GM12878 (cell line): ENCODE results near the gene LMTK3. TPM values are rescaled to one million over a fixed set of nuclear protein-coding genes. Genes with fewer than 3 reads are reported as not detected.

Source experiments
- ATAC-seq: fragments of 200-7000 bp; cut with Tn5 transposase; 3 replicates; pipeline ENCODE4 v1.9.1; 2020; ENCODE audit warnings: mild to moderate bottlenecking, moderate library complexity
- BruUV-seq: library from RNA; stranded (reverse); fragments of 400-500 nt; replicated peaks from 2 replicates; lab custom pipeline; 2021; lab: Mats Ljungman, UMichigan
- CTCF ChIA-PET: fragments of 300-600 bp; sonication (Branson Sonifier 250); formaldehyde crosslinking; extraction: SDS; loops from one replicate; lab custom pipeline; 2021; ENCODE audit warnings: inconsistent platforms; lab: Yijun Ruan, JAX
- POLR2A ChIA-PET: fragments of 350-600 bp; formaldehyde crosslinking; extraction: SDS; loops from one replicate; lab custom pipeline; 2021; ENCODE audit warnings: inconsistent platforms; lab: Charles Lee
- RAD21 ChIA-PET: fragments of 300-600 bp; sonication (Branson Sonifier 250); formaldehyde crosslinking; loops from one replicate; lab custom pipeline; 2023; ENCODE audit warnings: antibody characterized with exemption; ENCODE audit not compliant: unreplicated experiment; lab: Charles Lee
- SMC1A ChIA-PET: fragments of 300-600 bp; sonication (Branson Sonifier 250); formaldehyde crosslinking; loops from one replicate; lab custom pipeline; 2023; ENCODE audit not compliant: unreplicated experiment, uncharacterized antibody; lab: Charles Lee
- DNase-seq: peaks from one replicate; pipeline ENCODE4 v3.0.0-alpha.2; 2011; ENCODE audit warnings: low read depth, low spot score
- FAIRE-seq: peaks from 3 replicates; lab custom pipeline; 2011; peaks lifted over from hg19 to GRCh38; lab: Jason Lieb, UNC
- H2AFZ ChIP-seq: 2 replicates; pipeline ENCODE4 v1.6.0; 2011; ENCODE audit warnings: low read depth, low read length, control low read depth; ENCODE audit not compliant: control insufficient read depth
- H3K27ac ChIP-seq: 2 replicates; pipeline ENCODE4 v1.5.1; 2011; ENCODE audit warnings: control low read depth; ENCODE audit not compliant: control insufficient read depth, insufficient read depth
- H3K27me3 ChIP-seq, 2 experiments: replicated peaks in 1 of 2; 2 replicates each; pipeline versions ENCODE4 v1.6.0 to v1.6.1; 2011; ENCODE audit warnings: low read length in 1 of 2; ENCODE audit not compliant: control insufficient read depth in 2 of 2, insufficient read depth in 2 of 2
- H3K36me3 ChIP-seq, 2 experiments: 2 replicates each; pipeline ENCODE4 v1.5.1; 2011; ENCODE audit warnings: low read length in 1 of 2; ENCODE audit not compliant: control insufficient read depth in 2 of 2, insufficient read depth in 2 of 2
- H3K4me1 ChIP-seq: 2 replicates; pipeline ENCODE4 v1.6.1; 2011; ENCODE audit warnings: mild to moderate bottlenecking, low read length, moderate library complexity, mixed read lengths; ENCODE audit not compliant: control insufficient read depth, insufficient read depth
- H3K4me2 ChIP-seq: 2 replicates; pipeline ENCODE4 v1.6.0; 2011; ENCODE audit warnings: control low read depth; ENCODE audit not compliant: control insufficient read depth, insufficient read depth
- H3K4me3 ChIP-seq: fragments of 200-600 bp; sonication (generic); 2 replicates; pipeline ENCODE4 v1.5.1; 2016
- H3K79me2 ChIP-seq: 2 replicates; pipeline ENCODE4 v1.6.0; 2011; ENCODE audit warnings: low read length; ENCODE audit not compliant: control insufficient read depth, insufficient read depth
- H3K9ac ChIP-seq: 2 replicates; pipeline ENCODE4 v1.8.0; 2011; ENCODE audit warnings: low read length, control low read depth, mixed read lengths; ENCODE audit not compliant: control insufficient read depth, insufficient read depth
- H3K9me3 ChIP-seq: replicated peaks from 3 replicates; pipeline ENCODE4 v1.5.1; 2011; ENCODE audit warnings: mild to moderate bottlenecking, low read length; ENCODE audit not compliant: control insufficient read depth, insufficient read depth
- H4K20me1 ChIP-seq: 2 replicates; pipeline ENCODE4 v1.6.0; 2011; ENCODE audit not compliant: control insufficient read depth, insufficient read depth
- CHD1 ChIP-seq: IDR thresholded peaks from 2 replicates; pipeline ENCODE4 v1.6.1; 2012; ENCODE audit warnings: low read depth, low read length, improper control_type of control experiment
- CHD2 ChIP-seq: IDR thresholded peaks from 2 replicates; pipeline ENCODE4 v1.6.1; 2011; ENCODE audit warnings: low read depth, low read length, improper control_type of control experiment, borderline replicate concordance
- CREB1 ChIP-seq: IDR thresholded peaks from 2 replicates; pipeline ENCODE4 v1.6.1; 2012; ENCODE audit warnings: low read depth, mild to moderate bottlenecking, inconsistent platforms
- GATAD2B ChIP-seq: fragments of 450-650 bp; conservative IDR thresholded peaks from 2 replicates; pipeline ENCODE4 v1.6.1; 2017; ENCODE audit warnings: low read depth, mild to moderate bottlenecking, moderate library complexity
- HCFC1 ChIP-seq: fragments of 150-350 bp; IDR thresholded peaks from 2 replicates; pipeline ENCODE4 v1.6.1; 2014; ENCODE audit warnings: low read length
- IRF5 ChIP-seq: fragments of 450-650 bp; IDR thresholded peaks from 2 replicates; pipeline ENCODE4 v1.6.1; 2017; ENCODE audit warnings: borderline replicate concordance
- POLR2A ChIP-seq: IDR thresholded peaks from 2 replicates; pipeline ENCODE4 v1.6.1; 2011; ENCODE audit warnings: low read depth, mild to moderate bottlenecking, low read length
- SIX5 ChIP-seq: IDR thresholded peaks from 2 replicates; pipeline ENCODE4 v1.6.1; 2011; ENCODE audit warnings: mild to moderate bottlenecking, low read depth, low read length, moderate library complexity; ENCODE audit not compliant: severe bottlenecking
- ZBTB40 ChIP-seq: fragments of 450-650 bp; IDR thresholded peaks from 2 replicates; pipeline ENCODE4 v1.6.1; 2016; ENCODE audit warnings: mild to moderate bottlenecking, moderate library complexity, borderline replicate concordance
- ZNF622 ChIP-seq: fragments of 450-650 bp; IDR thresholded peaks from 2 replicates; pipeline ENCODE4 v1.6.1; 2017; ENCODE audit warnings: mild to moderate bottlenecking, inconsistent platforms
- WGBS: methylation state at CpG from one replicate; pipeline ENCODE4 v1.1.6; 2016; ENCODE audit warnings: low lambda C conversion rate; ENCODE audit not compliant: insufficient replicate concordance, insufficient coverage; ENCODE audit errors: missing lambda C conversion rate; 5-methylcytosine and 5-hydroxymethylcytosine counted together
- in situ Hi-C: fragments of 300-500 bp; cut with MboI; formaldehyde crosslinking; loops from 9 replicates; pipeline ENCODE4 v1.14.3; 2018; ENCODE audit warnings: mixed read lengths
- intact Hi-C: fragments of 100-400 bp; cut with micrococcal nuclease; formaldehyde crosslinking; loops from one replicate; pipeline ENCODE4 v1.14.2; 2022; ENCODE audit not compliant: unreplicated experiment
- polyA plus RNA-seq, 11 experiments: library from polyadenylated mRNA; depleted of rRNA in 4 of 11; unstranded in 6 of 11; stranded (reverse) in 5 of 11; fragments of >200 nt; fragmentation: Nextera tagmentation in 4 of 11; fragmentation: Illumina TruSeq in 1 of 11; extraction: Ambion mirVana in 4 of 11; extraction: Trizol in 1 of 11; gene quantifications; 1 replicate in 1 of 11; 2 replicates in 10 of 11; pipeline versions ENCODE4 v1.2.1 to v1.2.3, GENCODE V29; 2011 to 2016; ENCODE audit warnings: inconsistent platforms in 2 of 11, missing spikeins in 2 of 11, low read depth in 1 of 11
- total RNA-seq, 4 experiments: library from RNA; depleted of rRNA in 3 of 4; stranded (reverse); fragments of >200 nt in 3 of 4; fragmentation: Illumina TruSeq in 1 of 4; extraction: Trizol in 1 of 4; gene quantifications; 2 replicates each; pipeline versions ENCODE4 v1.2.1 to v1.2.3, GENCODE V29; 2013 to 2021
- TF ChIP-seq, protein P1 (sequence below): IDR thresholded peaks from 2 replicates; pipeline ENCODE4 v1.6.1; 2011; ENCODE audit warnings: borderline replicate concordance, low read depth, mild to moderate bottlenecking, moderate library complexity, low read length; ENCODE audit not compliant: insufficient read depth, poor library complexity, severe bottlenecking

Gene LMTK3
- total and polyA plus RNA-seq, 10 of the 15 experiments (the other 5 are each of a cell fraction or from before 2014, with no cell fraction given): under 0.01 to 0.28 (median 0.04) TPM; not detected in 3

GRCh38 chr19:48461982-48462655 lies 49.5 kb downstream of the LMTK3 start:
- Histone ChIP-seq H4K20me1 (no peaks in the 10 kb centered on the region), H3K4me1 (peaks cover 2% of the 10 kb centered on the region; the same call in 1 of the 2 replicates), H3K9me3 (no peaks in the 10 kb centered on the region), H3K27me3 (no peaks in the 10 kb centered on the region), H3K9ac (no peak overlapping the region), H3K4me3 (no peak overlapping the region), H3K27ac (no peak overlapping the region), H3K79me2 (no peaks in the 10 kb centered on the region), H2AFZ (no peak overlapping the region), H3K36me3 (peaks cover 0 to 3% of the 10 kb centered on the region in 2 experiments; a peak in 2 of 4 replicates), H3K4me2 (no peak overlapping the region)
- BruUV-seq: no TSS peak
- intact Hi-C loops: no loop called here
- TF ChIP-seq, protein P1, sequence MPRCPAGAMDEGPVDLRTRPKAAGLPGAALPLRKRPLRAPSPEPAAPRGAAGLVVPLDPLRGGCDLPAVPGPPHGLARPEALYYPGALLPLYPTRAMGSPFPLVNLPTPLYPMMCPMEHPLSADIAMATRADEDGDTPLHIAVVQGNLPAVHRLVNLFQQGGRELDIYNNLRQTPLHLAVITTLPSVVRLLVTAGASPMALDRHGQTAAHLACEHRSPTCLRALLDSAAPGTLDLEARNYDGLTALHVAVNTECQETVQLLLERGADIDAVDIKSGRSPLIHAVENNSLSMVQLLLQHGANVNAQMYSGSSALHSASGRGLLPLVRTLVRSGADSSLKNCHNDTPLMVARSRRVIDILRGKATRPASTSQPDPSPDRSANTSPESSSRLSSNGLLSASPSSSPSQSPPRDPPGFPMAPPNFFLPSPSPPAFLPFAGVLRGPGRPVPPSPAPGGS: no peak
- TF ChIP-seq ZBTB40 (no peak), CREB1 (no peak), CHD2 (no peak), SIX5 (peak; percentile 59), HCFC1 (peak; percentile 46; the same call in 1 of the 2 replicates), GATAD2B (no peak), POLR2A (peak; percentile 61; the same call in 1 of the 2 replicates), CHD1 (no peak), IRF5 (no peak), ZNF622 (no peak)
- in situ Hi-C loops: no loop called here
- SMC1A ChIA-PET: no interaction called here
- peak; percentile 31 for ATAC-seq
- POLR2A ChIA-PET: interaction anchor here (0.6 to 1.1 kb wide), 2 partner anchors 8 to 11 kb away, joined by 3 read pairs; no protein-coding TSS in a partner anchor
- DNase-seq: no peak
- RAD21 ChIA-PET: interaction anchor here (1.1 kb wide), 1 partner anchor 71 kb away, joined by 3 read pairs; the partner anchor contains the start of gene KDELR1
- CTCF ChIA-PET: no interaction called here
- no peak for FAIRE-seq
- WGBS: 93% methylated on average over 53 of the region's 62 CpGs
